A673 (cell line): Measurements from ENCODE around the gene ALPK3. TPM values are rescaled to one million over a fixed set of nuclear protein-coding genes. Genes with fewer than 3 reads are reported as not detected.

ENCODE experiments used
- BruUV-seq: library from RNA; stranded (reverse); fragments of 400-500 nt; replicated peaks from 2 replicates; lab custom pipeline; 2021; lab: Mats Ljungman, UMichigan
- CTCF ChIA-PET: fragments of 300-600 bp; sonication (Branson Sonifier 250); formaldehyde crosslinking; loops from one replicate; lab custom pipeline; 2022; ENCODE audit warnings: antibody characterized with exemption; lab: Charles Lee
- POLR2A ChIA-PET: fragments of 300-600 bp; sonication (Branson Sonifier 250); formaldehyde crosslinking; loops from one replicate; lab custom pipeline; 2022; ENCODE audit warnings: antibody characterized with exemption; ENCODE audit not compliant: low non-redundant PET; lab: Charles Lee
- DNase-seq: peaks from one replicate; pipeline ENCODE4 v3.0.0-alpha.2; 2015; ENCODE audit warnings: low spot score
- H3K27ac ChIP-seq: fragments of 200-600 bp; sonication (generic); 2 replicates; pipeline ENCODE4 v1.5.1; 2016; ENCODE audit warnings: mixed run types, low read depth, mild to moderate bottlenecking, mixed read lengths, antibody characterized with exemption, low read length; ENCODE audit not compliant: poor library complexity, severe bottlenecking
- H3K27me3 ChIP-seq: fragments of 200-600 bp; sonication (generic); replicated peaks from 2 replicates; pipeline ENCODE4 v1.6.1; 2017; ENCODE audit warnings: mixed run types, low read depth, mild to moderate bottlenecking, mixed read lengths, antibody characterized with exemption, low read length; ENCODE audit not compliant: insufficient read depth, poor library complexity
- H3K36me3 ChIP-seq: fragments of 200-600 bp; sonication (generic); 2 replicates; pipeline ENCODE4 v1.6.1; 2016; ENCODE audit warnings: mixed run types, mild to moderate bottlenecking, mixed read lengths, antibody characterized with exemption, low read length; ENCODE audit not compliant: insufficient read depth, poor library complexity, severe bottlenecking
- H3K4me1 ChIP-seq: fragments of 200-600 bp; sonication (generic); 2 replicates; pipeline ENCODE4 v1.6.1; 2017; ENCODE audit warnings: mixed run types, mild to moderate bottlenecking, mixed read lengths, antibody characterized with exemption, low read length; ENCODE audit not compliant: insufficient read depth, poor library complexity, severe bottlenecking
- H3K4me3 ChIP-seq: fragments of 200-600 bp; sonication (generic); 2 replicates; pipeline ENCODE4 v1.5.1; 2016; ENCODE audit warnings: low read depth, mixed run types, mild to moderate bottlenecking, mixed read lengths, low read length; ENCODE audit not compliant: poor library complexity, severe bottlenecking
- H3K9me3 ChIP-seq: fragments of 200-600 bp; sonication (generic); 2 replicates; pipeline ENCODE4 v1.6.1; 2016; ENCODE audit warnings: mixed run types, low read depth, mild to moderate bottlenecking, mixed read lengths, antibody characterized with exemption, low read length; ENCODE audit not compliant: poor library complexity, severe bottlenecking
- CTCF ChIP-seq: fragments of 300-800, 200-600 bp; sonication (generic); conservative IDR thresholded peaks from 2 replicates; pipeline ENCODE4 v1.5.1; 2017; ENCODE audit warnings: low read depth, mild to moderate bottlenecking, antibody characterized with exemption, low read length, moderate library complexity, mixed read lengths
- EZH2 ChIP-seq: fragments of 200-600 bp; sonication (generic); IDR thresholded peaks from 2 replicates; pipeline ENCODE4 v1.6.1; 2017; ENCODE audit warnings: borderline replicate concordance, low read depth, mild to moderate bottlenecking, mixed read lengths, antibody characterized with exemption, low read length; ENCODE audit not compliant: poor library complexity, severe bottlenecking
- intact Hi-C: fragments of 100-400 bp; cut with micrococcal nuclease; formaldehyde crosslinking; loops from one replicate; pipeline ENCODE4 v1.10.0; 2022; ENCODE audit not compliant: unreplicated experiment
- total RNA-seq: library from RNA; stranded (reverse); gene quantifications from 2 replicates; pipeline ENCODE4 v1.2.3, GENCODE V29; 2021

The ALPK3 gene
- total RNA-seq, 1 experiment from 2014 or later, result 0.67 TPM

- no peak overlapping the region for H3K4me3 ChIP-seq
- no peaks in the 10 kb centered on the region for H3K27me3 ChIP-seq
- no peaks in the 10 kb centered on the region for H3K9me3 ChIP-seq
- ChIA-PET CTCF (interaction anchor here (0.6 kb wide), 1 partner anchor 128 kb away, joined by 14 read pairs; no protein-coding TSS in a partner anchor), POLR2A (no interaction called here)
- intact Hi-C loops, result no loop called here
- no peak for DNase-seq
- TF ChIP-seq CTCF (no peak), EZH2 (no peak)
- no peaks in the 10 kb centered on the region for H3K4me1 ChIP-seq
- no peak overlapping the region for H3K27ac ChIP-seq
- no TSS peak for BruUV-seq
- H3K36me3 ChIP-seq, result peaks cover 41% of the 10 kb centered on the region
Measured at GRCh38 chr15:84798436-84798946, 18.7 kb upstream of the ALPK3 start.

GRCh38 chr15:84799511-84800187 is 17.5 kb upstream of the ALPK3 start:
- Histone ChIP-seq H3K27me3 (no peaks in the 10 kb centered on the region), H3K9me3 (no peaks in the 10 kb centered on the region), H3K4me3 (no peak overlapping the region), H3K4me1 (no peaks in the 10 kb centered on the region), H3K27ac (no peak overlapping the region), H3K36me3 (peaks cover 41% of the 10 kb centered on the region)
- intact Hi-C loops, result no loop called here
- no TSS peak for BruUV-seq
- CTCF ChIA-PET, result no interaction called here
- POLR2A ChIA-PET, result no interaction called here
- no peak for DNase-seq
- TF ChIP-seq CTCF (no peak), EZH2 (no peak)

- no peak for DNase-seq
- Histone ChIP-seq H3K9me3 (no peaks in the 10 kb centered on the region), H3K36me3 (peaks cover 42% of the 10 kb centered on the region), H3K27me3 (no peaks in the 10 kb centered on the region), H3K27ac (no peak overlapping the region), H3K4me1 (no peaks in the 10 kb centered on the region), H3K4me3 (no peak overlapping the region)
- ChIA-PET POLR2A (no interaction called here), CTCF (no interaction called here)
- intact Hi-C loops, result no loop called here
- no peak for TF ChIP-seq CTCF
- no TSS peak for BruUV-seq
Measured at GRCh38 chr15:84800365-84800806, 16.8 kb upstream of the ALPK3 start.
